ENCODE results near the gene TBC1D8. TPM values are rescaled to one million over a fixed set of nuclear protein-coding genes. Genes with fewer than 3 reads are reported as not detected.

Gene TBC1D8
- total RNA-seq, 6 experiments from 2014 or later, result 1.2 to 2.0 (median 1.5) TPM

- Mint-ChIP-seq H3K27ac (no peak overlapping the region), H3K4me1 (ENCODE audit: low read depth) (peaks cover 7% of the 10 kb centered on the region; the same call in 1 of the 2 replicates), H3K9me3 (no peaks in the 10 kb centered on the region)
Observed at GRCh38 chr2:101145406-101145805, 5.8 kb downstream of the TBC1D8 start.

GRCh38 chr2:101142163-101142562 lies 9.0 kb downstream of the TBC1D8 start:
- no peak overlapping the region for H3K27ac Mint-ChIP-seq
- H3K9me3 Mint-ChIP-seq, result no peaks in the 10 kb centered on the region
- no peak overlapping the region for H3K4me3 Mint-ChIP-seq
- H3K4me1 Mint-ChIP-seq (ENCODE audit: low read depth), result peaks cover 7% of the 10 kb centered on the region; the same call in 1 of the 2 replicates
- H3K27me3 Mint-ChIP-seq (ENCODE audit: insufficient read depth), result peaks cover 23% of the 10 kb centered on the region
- no peaks in the 10 kb centered on the region; the same call in 1 of the 2 replicates for H3K36me3 Mint-ChIP-seq (ENCODE audit: low read depth)
- TF ChIP-seq CTCF (IDR thresholded peaks at IDR 0.05), result no peak
- DNase-seq, result no peak

More at GRCh38 chr2:101145406-101145805, 5.8 kb downstream of the TBC1D8 start:
- Mint-ChIP-seq H3K36me3 (ENCODE audit: low read depth) (no peaks in the 10 kb centered on the region), H3K27me3 (ENCODE audit: insufficient read depth) (peaks cover 21% of the 10 kb centered on the region), H3K4me3 (no peak overlapping the region)
- no peak for TF ChIP-seq CTCF (IDR thresholded peaks at IDR 0.05)
- DNase-seq, result no peak

- H3K27me3 Mint-ChIP-seq (ENCODE audit: insufficient read depth), result peaks cover 18% of the 10 kb centered on the region
- no peaks in the 10 kb centered on the region for H3K9me3 Mint-ChIP-seq
- H3K4me3 Mint-ChIP-seq, result no peak overlapping the region
- DNase-seq, result no peak
- H3K36me3 Mint-ChIP-seq (ENCODE audit: low read depth), result no peaks in the 10 kb centered on the region; the same call in 1 of the 2 replicates
- no peak for TF ChIP-seq CTCF (IDR thresholded peaks at IDR 0.05)
- peaks cover 7% of the 10 kb centered on the region; the same call in 1 of the 2 replicates for H3K4me1 Mint-ChIP-seq (ENCODE audit: low read depth)
- H3K27ac Mint-ChIP-seq, result no peak overlapping the region
Observed at GRCh38 chr2:101140978-101141655, 10.1 kb downstream of the TBC1D8 start.

GRCh38 chr2:101140237-101140636 lies 10.9 kb downstream of the TBC1D8 start:
- Mint-ChIP-seq H3K9me3 (no peaks in the 10 kb centered on the region), H3K27me3 (ENCODE audit: insufficient read depth) (peaks cover 21% of the 10 kb centered on the region), H3K36me3 (ENCODE audit: low read depth) (no peaks in the 10 kb centered on the region; the same call in 1 of the 2 replicates), H3K27ac (no peak overlapping the region), H3K4me3 (no peak overlapping the region), H3K4me1 (ENCODE audit: low read depth) (peaks cover 7% of the 10 kb centered on the region; the same call in 1 of the 2 replicates)
- no peak for DNase-seq
- TF ChIP-seq CTCF (IDR thresholded peaks at IDR 0.05), result no peak

- no peak for DNase-seq
- TF ChIP-seq CTCF (IDR thresholded peaks at IDR 0.05), result no peak
- Mint-ChIP-seq H3K4me1 (ENCODE audit: low read depth) (peaks cover 7% of the 10 kb centered on the region; the same call in 1 of the 2 replicates), H3K27ac (no peak overlapping the region), H3K36me3 (ENCODE audit: low read depth) (no peaks in the 10 kb centered on the region; the same call in 1 of the 2 replicates), H3K9me3 (no peaks in the 10 kb centered on the region), H3K27me3 (ENCODE audit: insufficient read depth) (peaks cover 23% of the 10 kb centered on the region), H3K4me3 (no peak overlapping the region)
Observed at GRCh38 chr2:101139495-101139894, 11.7 kb downstream of the TBC1D8 start.
